Stimulated activated CD4-positive, alpha-beta T cell treated with anti-CD3 and anti-CD28 coated beads, Interleukin-4, amount 100 ng/mL, for 48 hours (primary cell): ENCODE results near the gene CRTAP.
"Not testable (repeated sequence)": the region's sequence is repeated elsewhere in the genome, so short reads cannot be mapped to it uniquely, and the experiment has no call there.

Experiments
- DNase-seq, 2 donors: peaks; one replicate each; pipeline ENCODE4 v3.0.0-alpha.2; 2020; ENCODE audit warnings: low read depth in 2 of 2

Gene CRTAP

DNA sequence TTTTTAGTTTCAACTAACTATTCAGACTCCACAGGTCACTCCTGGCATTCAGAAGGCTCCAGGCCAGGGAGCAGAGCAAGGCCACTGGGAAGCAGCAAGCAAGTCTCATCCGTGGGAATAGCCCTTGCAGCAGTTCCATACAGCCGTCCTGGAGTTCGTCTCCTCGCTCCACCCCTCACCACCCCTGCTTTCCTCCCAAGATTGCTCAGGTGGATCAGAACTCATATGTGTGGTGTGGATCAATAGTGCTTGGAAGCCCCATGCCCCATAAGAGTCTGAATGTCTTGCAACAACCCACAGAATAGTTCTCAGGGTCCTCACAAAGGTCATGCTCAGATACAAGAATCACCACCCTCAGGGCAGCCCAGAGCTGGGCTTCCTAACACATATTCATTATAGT is 60.3 kb downstream of the CRTAP start:
- DNase-seq = no peak

DNA sequence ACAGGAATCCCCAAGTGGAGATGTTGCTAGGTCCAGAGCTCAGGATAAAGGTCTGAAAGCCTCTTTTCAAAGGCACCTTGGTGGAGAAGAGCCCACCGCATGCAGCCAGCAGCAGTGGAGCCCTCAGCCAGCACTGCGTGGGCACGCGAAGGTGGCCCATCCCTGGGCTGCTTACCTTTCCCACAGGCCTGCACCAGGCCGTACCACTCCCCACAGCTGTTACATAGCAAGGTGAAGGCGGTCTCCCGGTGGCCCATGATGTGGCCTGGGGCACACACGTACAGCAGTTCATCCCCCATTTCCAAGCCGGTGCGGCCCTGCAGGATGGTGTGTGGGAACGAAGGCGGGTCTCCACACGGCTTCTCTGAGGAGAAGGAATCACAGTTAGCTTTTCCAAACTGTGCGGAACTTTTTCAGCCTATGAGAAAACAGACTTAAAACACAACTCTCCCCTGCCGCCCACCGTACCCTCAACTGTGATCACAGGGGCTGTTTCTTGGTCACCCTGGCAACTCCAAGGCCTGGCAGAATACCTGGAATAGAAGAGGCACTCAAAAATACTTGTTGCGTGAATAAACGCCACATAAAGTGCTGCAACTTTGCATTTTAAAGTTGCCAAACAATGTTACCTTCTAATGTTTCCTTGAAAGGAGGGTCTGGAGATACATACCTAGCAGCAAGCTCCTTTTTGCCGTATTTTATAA is 61.0 kb downstream of the CRTAP start:
- no peak for DNase-seq

DNA sequence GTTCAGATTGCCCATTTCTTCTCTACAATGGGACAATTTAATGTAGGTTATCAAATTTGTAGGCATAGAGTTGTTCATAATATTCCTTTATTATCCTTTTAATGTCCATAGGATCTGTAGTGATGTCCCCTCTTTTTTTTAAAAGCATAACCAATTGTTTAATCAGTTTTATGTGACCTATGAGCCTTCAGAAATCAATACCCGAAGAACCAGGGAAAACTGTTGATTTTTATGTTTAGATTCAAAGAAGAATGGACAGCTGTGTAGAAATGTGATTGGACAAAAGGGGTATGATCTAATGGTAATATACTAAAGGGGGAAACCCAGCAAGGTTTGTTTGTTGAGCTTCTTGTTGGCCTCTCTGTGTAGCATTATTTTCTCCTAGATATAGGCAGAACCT is 65.3 kb downstream of the CRTAP start:
- DNase-seq = no peak

DNA sequence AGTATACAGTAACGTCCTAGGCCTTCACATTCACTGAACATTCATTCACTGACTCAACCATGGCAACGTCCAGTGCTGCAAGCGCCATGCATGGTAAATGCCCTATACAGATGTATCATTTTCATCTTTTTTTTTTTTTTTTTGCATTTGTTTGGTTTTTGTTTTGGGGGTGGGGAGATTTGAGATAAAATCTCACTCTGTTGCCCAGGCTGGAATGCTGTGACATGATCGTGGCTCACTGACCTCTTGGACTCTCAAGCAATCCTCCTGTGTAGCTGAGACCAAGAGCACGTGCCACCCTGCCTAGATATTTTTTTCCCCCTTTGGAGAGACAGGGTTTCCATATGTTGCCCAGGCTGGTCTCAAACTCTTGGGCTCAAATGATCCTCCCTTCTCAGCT is 67.4 kb downstream of the CRTAP start:
- DNase-seq = no peak

DNA sequence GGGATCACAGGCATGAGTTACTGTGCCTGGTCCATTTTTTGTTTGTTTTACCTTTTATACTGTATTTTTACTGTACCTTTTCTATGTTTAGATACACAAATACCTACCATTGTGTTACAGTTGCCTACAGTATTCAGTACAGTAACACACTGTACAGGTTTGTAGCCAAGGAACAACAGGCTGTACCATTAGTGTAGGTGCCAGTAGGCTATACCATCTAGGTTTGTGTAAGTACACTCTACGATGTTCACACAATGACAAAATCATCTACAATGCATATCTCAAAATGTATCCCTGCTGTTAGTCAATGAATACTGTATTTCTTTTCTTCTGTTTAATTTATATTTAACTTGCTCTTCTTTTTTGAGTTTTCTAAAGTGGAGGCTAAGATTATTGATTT is 67.8 kb downstream of the CRTAP start:
- DNase-seq = not testable (repeated sequence)

DNA sequence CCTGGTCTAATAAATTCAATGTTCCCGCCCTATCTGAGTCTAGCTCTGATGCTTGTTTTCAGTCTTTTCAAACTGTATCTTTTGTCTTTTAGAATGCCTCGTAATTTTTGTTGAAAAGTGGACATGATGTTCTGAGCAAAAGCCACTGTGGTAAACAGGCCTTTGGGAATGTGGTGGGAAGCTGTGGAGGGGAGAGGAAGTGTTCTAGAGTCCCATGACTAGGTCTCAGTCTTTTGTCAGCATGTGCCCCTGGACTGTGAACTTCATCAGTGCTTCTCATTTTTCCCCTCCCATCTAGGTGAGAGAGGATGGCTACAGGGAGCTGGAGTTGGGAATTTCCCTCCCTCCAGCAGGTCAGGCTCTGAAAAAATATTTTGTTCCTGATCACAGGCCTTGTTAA is 71.0 kb downstream of the CRTAP start:
- no peak for DNase-seq

DNA sequence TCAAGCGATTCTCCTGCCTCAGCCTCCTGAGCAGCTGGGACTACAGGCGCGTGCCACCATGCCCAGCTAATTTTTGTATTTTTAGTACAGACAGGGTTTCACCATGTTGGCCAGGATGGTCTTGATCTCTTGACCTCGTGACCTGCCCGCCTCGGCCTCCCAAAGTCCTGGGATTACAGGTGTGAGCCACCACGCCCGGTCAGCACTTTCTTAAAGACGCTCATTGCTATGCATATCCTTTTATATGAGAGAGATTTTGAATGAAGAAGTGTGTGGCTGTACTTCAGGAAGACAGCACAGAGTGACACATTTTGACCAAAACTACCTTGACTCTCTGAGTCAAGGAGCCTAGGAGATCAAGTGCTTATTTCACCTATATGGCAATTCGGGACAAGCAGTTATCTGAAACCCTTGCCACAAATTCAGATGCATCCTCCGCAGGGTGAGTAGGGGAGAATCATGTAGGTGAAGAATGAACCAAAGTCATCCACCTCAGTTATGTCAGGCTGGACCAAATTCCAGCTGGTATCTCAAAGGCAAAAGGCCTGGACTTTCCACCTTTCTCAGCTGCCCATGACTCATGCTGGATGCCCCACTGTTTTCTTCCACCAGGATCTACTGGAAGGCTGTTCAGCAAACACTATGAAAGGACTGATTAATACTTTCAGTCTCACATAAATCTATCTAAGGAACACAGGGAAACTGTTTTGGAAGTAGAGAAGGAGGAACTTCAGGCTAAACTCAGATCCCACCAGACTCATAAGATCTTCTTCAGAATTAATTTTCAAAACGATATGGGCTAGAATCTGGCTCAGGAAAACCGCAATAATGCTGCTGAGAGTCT is 72.9 kb downstream of the CRTAP start:
- DNase-seq = no peak

DNA sequence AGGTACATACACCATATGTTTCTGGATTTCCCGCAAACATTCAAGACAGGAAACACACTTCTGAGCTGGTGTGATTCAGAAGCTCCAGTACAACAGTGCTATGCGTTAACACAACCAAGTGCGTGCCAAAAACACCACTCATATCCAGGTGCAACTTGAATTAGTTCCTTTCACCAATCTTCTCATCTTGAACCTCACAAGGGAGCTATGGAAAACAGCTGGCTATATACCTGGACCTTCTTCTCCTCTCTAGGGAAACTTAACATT is 73.5 kb downstream of the CRTAP start:
- DNase-seq = no peak

DNA sequence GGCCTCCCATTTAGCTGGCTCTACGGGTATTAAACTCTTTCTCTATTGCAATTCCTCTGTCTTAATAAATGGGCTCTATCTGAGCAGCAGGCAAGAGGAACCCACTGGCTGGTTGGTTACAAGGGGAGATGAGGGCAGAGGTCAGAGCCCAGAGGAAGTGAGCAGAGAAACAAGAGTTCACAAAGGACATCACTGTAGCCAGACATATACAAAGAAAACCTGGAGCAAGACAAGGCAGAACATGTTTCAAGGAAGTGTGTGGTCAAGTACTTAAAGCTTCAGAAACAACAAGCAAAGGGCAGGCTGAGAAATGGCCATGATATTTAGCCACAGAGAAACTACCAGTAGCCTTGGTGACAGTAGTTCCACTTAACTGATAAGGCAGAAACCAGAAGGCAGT is 80.5 kb downstream of the CRTAP start:
- no peak for DNase-seq

DNA sequence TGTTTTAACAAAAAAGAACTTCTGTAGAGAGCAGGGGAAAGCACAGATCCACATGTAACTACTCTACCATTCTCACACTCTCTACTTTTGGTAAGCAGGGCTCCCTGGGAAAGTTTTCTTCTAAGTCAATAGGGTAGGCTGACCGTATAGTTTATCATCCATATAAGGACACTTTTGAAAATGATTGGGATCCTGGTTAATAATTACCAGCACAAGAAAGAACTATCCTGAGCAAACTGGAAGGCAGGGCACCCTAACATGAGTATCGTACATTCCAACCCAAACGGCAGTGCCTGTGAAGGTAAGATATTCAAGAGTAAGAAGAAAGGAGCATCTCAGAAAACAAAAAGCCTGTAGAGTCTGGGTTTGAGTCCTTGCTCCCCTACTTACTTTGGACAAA is 82.7 kb downstream of the CRTAP start:
- DNase-seq = no peak
